ENCODE measurements around the gene FAH.

FAH gene

GRCh38 chr15:80174017-80174746 is 21.4 kb downstream of the FAH start:
- no peak for TF ChIP-seq GATA2 (IDR thresholded peaks at IDR 0.05; ENCODE audit: low read depth, low read length)

DNA sequence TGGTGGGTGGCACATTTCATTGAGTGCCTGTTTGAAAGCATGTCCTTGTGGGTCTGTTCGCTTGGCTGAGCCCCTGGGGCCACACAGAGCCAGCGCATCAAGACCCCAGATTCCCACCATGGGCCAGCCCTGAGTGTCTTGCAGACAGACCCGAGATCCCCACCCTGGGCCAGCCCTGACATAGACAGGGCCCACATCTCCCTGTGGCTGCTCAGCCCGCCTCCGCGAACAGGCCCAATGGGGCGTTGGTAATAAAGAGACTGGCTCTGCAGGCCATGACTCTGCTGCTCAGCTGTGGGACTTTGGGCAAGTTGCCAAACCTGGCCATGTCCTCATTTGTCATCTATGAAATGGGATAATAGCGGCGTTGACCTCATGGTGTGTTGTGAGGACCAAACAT is 22.6 kb downstream of the FAH start:
- no peak for TF ChIP-seq GATA2 (IDR thresholded peaks at IDR 0.05; ENCODE audit: low read depth, low read length)

GRCh38 chr15:80176443-80176842 is 23.6 kb downstream of the FAH start:
- no peak for TF ChIP-seq GATA2 (IDR thresholded peaks at IDR 0.05; ENCODE audit: low read depth, low read length)
- TF ChIP-seq GATA3 (IDR thresholded peaks at IDR 0.05; ENCODE audit: low read depth, low read length), result no peak

GRCh38 chr15:80177156-80177555 is 24.4 kb downstream of the FAH start:
- no peak for TF ChIP-seq GATA3 (IDR thresholded peaks at IDR 0.05; ENCODE audit: low read depth, low read length)
- no peak for TF ChIP-seq GATA2 (IDR thresholded peaks at IDR 0.05; ENCODE audit: low read depth, low read length)

- TF ChIP-seq GATA3 (IDR thresholded peaks at IDR 0.05; ENCODE audit: low read depth, low read length), result no peak
These were observed 26.4 kb downstream of the FAH start for GRCh38 chr15:80179025-80179759.

DNA sequence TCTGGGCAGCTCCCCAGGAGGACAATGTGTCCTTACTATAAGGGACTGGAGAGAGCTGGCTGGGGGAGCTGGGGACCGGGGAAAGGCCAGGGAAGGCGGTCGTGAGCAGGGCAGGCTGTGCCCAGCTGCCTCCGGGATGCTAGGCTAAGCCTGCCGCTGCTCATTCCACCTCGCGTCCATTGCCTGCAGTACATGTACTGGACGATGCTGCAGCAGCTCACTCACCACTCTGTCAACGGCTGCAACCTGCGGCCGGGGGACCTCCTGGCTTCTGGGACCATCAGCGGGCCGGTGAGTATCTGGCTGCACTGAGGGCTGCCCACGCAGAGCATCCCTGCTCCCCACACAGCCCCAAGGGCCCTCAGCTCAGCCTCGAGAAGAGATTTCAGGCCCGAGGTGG is 27.1 kb downstream of the FAH start:
- TF ChIP-seq GATA3 (IDR thresholded peaks at IDR 0.05; ENCODE audit: low read depth, low read length) (no peak), GATA2 (IDR thresholded peaks at IDR 0.05; ENCODE audit: low read depth, low read length) (no peak)

DNA sequence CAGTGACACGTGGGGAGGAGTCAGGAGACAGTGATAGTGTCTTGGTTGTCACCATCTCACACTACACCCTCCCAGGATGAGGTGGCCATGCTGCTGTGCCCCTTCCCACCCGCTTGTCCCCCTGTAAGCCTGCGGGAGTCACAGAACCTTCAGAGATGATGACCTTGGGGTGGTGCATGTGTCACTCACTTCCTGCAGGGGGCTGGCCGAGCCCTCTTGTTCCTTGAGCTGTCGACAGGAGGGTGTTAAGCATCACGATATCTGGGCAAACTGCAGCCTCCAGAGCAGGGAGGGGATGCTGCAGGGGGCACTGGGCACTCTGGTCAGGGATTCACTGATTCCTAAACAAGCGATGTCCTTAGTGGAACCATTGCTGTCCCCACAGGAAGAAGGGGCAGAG is 27.7 kb downstream of the FAH start:
- TF ChIP-seq GATA3 (IDR thresholded peaks at IDR 0.05; ENCODE audit: low read depth, low read length), result no peak
- TF ChIP-seq GATA2 (IDR thresholded peaks at IDR 0.05; ENCODE audit: low read depth, low read length), result no peak

GRCh38 chr15:80180986-80181385 is 28.2 kb downstream of the FAH start:
- TF ChIP-seq GATA3 (IDR thresholded peaks at IDR 0.05; ENCODE audit: low read depth, low read length), result no peak

GRCh38 chr15:80182611-80183261 is 29.9 kb downstream of the FAH start:
- no peak for TF ChIP-seq GATA3 (IDR thresholded peaks at IDR 0.05; ENCODE audit: low read depth, low read length)
- TF ChIP-seq GATA2 (IDR thresholded peaks at IDR 0.05; ENCODE audit: low read depth, low read length), result no peak

- TF ChIP-seq GATA2 (IDR thresholded peaks at IDR 0.05; ENCODE audit: low read depth, low read length), result no peak
- TF ChIP-seq GATA3 (IDR thresholded peaks at IDR 0.05; ENCODE audit: low read depth, low read length), result no peak
These were observed 30.5 kb downstream of the FAH start for GRCh38 chr15:80183306-80183705.

DNA sequence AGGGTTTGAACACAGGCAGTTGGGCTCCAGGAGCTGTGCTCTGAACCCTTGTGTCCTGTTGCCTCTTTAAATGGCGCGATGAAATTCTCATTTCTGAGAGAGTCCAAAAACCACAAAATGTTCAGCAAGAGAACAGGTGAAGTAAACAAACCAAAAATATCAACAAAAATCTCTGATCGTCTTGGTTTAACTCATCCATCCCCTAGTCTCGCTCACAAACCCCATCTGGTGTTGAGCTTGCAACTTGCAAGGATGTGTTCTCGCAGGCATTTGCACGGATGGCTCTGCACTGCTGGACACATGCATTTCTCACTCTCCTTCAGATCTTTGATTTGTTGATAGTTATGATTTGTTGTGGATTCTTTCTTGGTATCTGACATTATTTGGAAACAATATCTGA is 31.1 kb downstream of the FAH start:
- TF ChIP-seq GATA3 (IDR thresholded peaks at IDR 0.05; ENCODE audit: low read depth, low read length) (no peak), GATA2 (IDR thresholded peaks at IDR 0.05; ENCODE audit: low read depth, low read length) (no peak)

DNA sequence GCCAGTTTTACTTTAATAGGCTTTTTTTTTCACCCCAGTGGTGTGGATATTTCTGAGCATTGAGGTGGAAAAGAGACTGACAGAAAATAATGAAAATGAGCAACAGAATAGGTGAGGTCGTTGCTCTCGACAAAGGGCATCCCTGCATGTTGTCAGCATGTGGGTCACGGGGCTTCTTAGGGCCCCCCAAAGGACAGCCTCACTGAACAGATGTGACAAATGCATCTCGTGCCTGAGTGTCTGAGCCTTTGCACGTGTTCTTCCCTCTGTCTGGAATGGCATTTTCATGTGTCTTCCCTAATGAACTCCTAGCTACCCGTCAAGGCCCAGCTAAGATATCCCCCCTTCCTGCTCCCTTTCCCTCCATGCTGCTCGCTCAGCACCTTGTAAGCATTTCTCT is 31.8 kb downstream of the FAH start:
- no peak for TF ChIP-seq GATA2 (IDR thresholded peaks at IDR 0.05; ENCODE audit: low read depth, low read length)
- no peak for TF ChIP-seq GATA3 (IDR thresholded peaks at IDR 0.05; ENCODE audit: low read depth, low read length)

DNA sequence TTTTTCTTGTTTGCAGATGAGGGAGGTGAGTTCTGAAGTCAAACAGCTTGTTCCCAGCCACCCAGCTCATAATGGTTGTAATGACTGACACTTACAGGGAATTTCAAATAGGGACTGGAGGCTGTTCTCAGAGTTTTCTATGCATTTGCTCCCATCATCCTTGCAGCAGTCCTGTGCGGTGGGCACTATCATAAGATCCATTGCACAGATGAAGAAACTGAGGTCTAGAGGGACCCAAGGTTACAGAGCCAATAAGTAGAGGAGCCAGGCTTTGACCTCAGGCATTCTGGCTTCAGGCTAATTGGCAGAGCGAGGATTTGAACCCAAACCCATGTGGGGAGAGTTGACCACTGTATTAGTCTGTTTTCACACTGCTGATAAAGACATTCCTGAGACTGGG is 32.4 kb downstream of the FAH start:
- TF ChIP-seq GATA3 (IDR thresholded peaks at IDR 0.05; ENCODE audit: low read depth, low read length) (no peak), GATA2 (IDR thresholded peaks at IDR 0.05; ENCODE audit: low read depth, low read length) (no peak)

- TF ChIP-seq GATA3 (IDR thresholded peaks at IDR 0.05; ENCODE audit: low read depth, low read length) (no peak), GATA2 (IDR thresholded peaks at IDR 0.05; ENCODE audit: low read depth, low read length) (no peak)
These were observed 33.3 kb downstream of the FAH start for GRCh38 chr15:80186066-80186465.

DNA sequence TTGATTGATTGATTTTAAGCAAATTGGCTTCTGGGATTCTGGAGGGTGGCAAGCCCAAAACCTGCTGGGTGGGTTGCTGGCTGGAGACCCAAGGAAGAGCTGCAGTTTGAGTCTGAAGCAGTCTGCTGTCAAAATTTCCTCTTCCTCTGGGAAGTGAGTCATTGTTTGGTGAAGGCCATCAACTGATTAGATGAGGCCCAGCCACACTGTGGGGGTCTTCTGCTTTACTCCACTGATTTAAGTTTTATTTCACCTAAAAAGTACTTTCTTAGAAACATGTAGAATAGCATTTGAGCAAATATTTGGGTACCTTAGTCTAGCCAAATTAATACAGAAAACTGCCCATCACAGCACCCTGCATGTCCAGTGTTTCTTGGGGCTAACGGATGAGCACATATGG is 33.8 kb downstream of the FAH start:
- TF ChIP-seq GATA2 (IDR thresholded peaks at IDR 0.05; ENCODE audit: low read depth, low read length), result no peak

All from SH-SY5Y (cell line).